Activated T-cell treated with anti-CD3 and anti-CD28 coated beads for 1 hour (primary cell): ENCODE measurements around the gene POLR2C.
"Not testable (repeated sequence)": the region's sequence is repeated elsewhere in the genome, so short reads cannot be mapped to it uniquely, and the experiment has no call there.

ENCODE experiments used
- DNase-seq: peaks from one replicate; pipeline ENCODE4 v3.0.0-alpha.2; 2020; ENCODE audit warnings: low read depth

Gene POLR2C

DNA sequence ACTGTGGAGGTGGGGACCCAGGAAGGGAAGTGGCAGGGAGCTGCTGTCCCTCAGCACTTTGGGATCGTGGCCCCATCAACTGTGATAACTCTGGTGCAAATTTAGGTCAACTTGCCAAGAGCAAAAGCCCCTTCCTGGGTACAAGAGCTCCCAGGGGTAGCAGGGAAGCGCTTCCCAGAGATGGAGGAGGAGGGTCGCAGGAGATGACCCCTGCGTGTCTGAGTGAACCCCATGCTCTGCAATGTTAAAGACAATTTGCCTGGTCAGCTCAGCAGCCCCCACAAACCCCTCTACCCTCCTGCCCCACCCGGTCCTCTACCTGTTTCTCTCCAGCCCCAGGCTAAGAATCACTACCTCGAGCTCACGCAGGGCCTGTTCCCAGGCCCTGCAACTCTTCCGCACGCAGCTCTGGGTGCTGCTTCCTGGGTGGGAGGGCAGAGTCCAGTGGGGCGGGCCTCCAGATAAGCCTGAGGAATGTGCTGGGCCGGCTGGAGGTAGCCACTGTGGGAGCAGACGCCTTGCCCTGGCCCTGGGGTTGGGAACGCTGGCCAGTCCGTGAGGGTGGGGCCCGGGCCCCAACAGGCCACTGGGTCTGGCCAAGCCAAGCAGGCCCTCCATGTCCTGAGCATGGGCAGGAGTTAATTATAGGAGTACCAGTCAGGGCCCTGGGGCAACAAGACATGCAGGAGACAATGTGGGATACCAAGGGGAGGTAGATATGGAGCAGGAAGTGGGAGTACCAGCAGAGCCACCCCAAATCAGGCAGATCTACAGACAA is 17.7 kb downstream of the POLR2C start:
- DNase-seq: no peak

DNA sequence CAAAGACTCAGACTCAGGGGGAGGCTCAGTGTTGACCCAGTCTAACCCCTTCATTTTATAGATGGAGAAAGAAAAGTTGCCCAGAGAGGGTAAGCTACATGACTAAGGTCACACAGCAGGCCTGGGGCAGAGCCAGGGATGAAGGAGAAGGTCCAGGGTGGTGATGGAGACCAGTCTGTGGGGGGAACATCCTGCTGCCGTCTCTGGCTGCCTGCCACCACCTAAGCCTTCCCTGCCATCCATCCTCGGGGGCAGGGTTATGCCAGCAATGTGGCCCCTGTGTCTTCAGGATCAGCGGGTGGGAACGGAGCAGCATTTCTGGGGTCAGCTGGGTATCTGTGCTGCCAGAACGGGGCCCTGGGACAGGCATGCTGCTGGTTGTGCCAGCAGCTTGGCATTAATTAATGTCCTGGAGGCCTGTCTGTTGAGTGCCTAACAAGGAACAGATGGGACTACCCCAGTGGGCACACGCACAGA is 18.3 kb downstream of the POLR2C start:
- DNase-seq: no peak

DNA sequence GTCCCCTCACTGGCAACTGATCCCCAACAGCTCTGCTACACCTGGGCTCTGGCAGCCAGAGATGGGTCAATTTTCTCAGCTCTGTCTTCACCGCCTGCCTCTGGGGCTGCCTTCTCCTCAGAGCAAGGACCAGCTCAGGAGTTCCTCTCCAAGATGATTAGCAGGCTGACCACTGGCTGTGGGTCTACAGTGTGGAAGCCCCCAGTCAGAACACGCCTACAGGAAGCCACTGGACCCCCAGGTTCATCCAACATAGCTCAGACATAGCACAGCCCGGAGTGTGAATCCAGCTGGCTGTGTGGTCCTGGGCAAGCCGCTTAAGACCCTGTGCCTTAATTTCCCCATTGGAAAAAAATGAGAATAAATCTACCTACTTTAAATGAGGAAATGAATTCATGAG is 18.9 kb downstream of the POLR2C start:
- no peak for DNase-seq

DNA sequence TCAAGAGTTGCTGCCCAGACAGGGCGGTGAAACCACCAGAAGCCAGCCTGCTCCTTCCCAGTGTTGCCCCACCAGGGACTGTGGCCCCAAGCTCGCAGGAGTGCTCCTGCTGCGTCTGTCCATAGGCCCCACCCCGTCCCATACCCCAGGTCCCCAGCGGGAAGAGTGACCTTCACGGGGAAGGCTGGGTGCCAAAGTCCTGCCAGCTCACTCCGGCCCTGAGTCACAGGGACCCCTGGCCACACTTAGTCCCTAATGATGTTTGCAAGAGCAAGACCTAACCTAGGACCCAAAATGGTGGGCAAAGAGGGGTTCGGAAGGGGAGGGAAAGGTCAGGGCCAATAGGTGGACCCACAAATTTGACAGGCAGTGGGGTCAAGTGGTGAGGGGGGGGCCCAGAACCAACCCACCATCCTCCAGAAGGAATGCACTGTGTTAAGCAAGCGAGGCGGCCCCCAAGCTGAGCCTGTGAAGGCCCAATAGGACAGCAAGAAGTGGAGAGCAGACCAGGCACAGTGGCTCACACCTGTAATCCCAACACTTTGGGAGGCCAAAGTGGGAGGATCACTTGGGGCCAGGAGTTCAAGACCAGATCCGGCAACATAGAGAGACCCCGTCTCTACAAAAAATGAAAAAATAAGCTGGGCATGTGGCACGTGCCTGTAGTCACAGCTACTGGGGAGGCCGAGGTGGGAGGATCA is 20.5 kb downstream of the POLR2C start:
- DNase-seq: no peak

DNA sequence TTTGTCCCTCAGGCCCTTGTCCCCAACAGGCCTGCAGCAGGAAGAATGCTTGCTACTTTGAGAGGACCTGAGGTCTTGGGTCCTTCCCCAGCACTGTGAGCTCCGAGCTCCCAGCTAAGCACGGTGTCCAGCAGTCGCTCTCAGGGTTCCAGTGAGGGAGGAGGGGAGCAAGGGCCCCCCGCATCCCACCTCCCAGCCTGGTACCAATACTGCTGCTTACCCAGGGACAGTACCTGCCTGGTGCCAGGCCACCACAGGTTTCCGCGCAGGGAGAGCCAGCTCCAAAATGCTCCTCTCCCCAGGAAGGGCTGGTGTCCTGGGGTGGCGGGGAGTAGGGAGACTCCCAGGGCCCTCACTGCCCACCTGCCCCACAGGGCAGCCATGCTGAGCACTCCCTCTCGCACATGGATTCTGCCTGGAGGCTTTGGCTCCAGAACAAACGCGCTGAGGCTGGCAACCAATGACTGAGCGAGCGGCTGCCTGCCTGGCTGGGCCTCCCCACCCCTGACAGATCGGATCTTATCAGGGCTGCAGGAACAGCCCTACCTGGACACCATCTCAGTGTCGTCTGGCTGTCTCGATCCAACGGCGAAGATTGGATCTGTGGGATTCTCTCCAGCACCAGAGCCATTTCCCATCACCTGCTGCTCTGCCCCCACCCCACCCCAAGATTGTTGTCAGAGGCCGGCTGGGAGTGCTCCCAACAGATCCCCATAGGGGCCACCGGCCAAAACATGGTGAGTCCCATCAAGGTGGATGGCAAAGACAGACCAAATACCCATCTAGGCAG is 21.4 kb downstream of the POLR2C start:
- no peak for DNase-seq

GRCh38 chr16:57484515-57485005 is 22.1 kb downstream of the POLR2C start:
- no peak for DNase-seq

GRCh38 chr16:57485091-57485915 is 22.8 kb downstream of the POLR2C start:
- no peak for DNase-seq

GRCh38 chr16:57485916-57486857 is 23.7 kb downstream of the POLR2C start, which contains the start of gene DOK4:
Gene DOK4 (minus strand): TSS chr16:57486493. CDS start chr16:57479507, 6,986 bp downstream.
- DNase-seq: peak; percentile 69

GRCh38 chr16:57486858-57487834 is 24.7 kb downstream of the POLR2C start:
- DNase-seq: no peak

DNA sequence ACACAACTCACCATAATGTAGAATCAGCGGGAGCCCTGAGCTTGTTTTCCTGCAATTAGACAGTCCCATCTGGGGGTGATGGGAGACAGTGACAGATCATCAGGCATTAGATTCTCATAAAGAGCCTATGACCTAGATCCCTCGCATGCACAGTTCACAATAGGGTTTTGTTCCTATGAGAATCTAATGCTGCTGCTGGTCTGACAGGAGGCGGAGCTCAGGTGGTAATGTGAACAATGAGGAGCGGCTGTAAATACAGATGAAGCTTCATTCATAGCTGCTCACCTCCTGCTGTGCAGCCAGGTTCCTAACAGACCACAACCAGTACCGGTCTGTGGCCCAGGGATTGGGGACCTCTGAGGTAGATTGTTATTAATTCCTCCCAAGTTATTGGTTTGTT is 26.8 kb downstream of the POLR2C start:
- DNase-seq: no peak

DNA sequence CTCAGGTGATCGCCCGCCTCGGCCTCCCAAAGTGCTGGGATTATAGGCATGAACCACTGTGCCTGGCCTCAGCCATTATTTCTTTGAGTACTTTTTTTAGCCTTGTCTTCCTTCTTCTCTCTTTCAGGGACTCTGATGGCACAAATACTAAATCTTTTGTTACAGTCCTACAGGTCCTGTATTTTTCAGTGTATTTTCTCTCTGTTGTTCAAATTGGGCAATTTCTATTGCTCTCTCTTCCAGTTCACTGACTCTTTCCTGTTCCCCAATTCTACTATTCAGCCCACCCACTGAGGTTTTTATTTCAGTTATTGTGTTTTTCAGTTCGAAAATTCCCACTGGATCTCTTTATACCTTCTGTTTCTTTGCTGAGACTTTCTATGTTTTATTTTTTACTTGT is 31.3 kb downstream of the POLR2C start:
- DNase-seq: no peak

- no peak for DNase-seq
Measured at GRCh38 chr16:57497121-57497520, 34.6 kb downstream of the POLR2C start.

GRCh38 chr16:57498031-57498430 is 35.6 kb downstream of the POLR2C start:
- DNase-seq: no peak

GRCh38 chr16:57499941-57500340 is 37.5 kb downstream of the POLR2C start:
- DNase-seq: not testable (repeated sequence)

- no peak for DNase-seq
Measured at GRCh38 chr16:57500578-57501111, 38.2 kb downstream of the POLR2C start.

- no peak for DNase-seq
Measured at GRCh38 chr16:57501492-57501891, 39.0 kb downstream of the POLR2C start.

DNA sequence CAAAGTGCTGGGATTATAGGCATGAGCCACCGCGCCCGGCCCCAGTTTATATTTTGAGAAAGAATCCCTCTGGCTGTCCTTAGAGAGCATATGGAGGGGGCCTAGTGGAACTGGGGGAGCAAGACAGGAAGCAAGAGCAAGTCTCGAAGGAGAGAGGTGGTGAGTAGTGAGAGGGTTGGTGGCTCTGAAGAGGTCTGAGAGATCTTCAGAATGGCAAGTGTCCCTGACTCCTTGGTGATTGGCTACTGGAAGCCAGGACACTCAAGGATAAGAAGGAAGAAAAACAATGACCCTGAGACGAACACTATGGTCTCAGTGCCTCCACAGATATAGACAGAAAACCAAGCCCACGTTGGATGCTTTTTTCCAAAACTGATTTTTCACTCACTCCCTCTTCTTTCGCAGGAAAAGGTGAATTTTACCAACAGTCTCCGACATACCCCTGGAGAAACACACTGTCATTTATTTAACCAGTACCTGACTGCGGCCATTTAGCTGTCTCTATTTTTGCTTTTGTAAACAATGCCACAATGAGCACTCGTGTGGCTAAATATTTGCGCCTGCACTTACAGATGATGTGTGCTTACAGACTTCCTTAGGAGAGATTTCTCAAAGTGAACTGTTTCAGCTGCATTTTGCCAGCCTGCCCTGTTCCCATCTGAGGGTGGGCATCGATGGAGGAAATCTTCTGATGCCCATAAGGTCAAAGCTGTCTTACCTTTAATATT is 39.7 kb downstream of the POLR2C start:
- no peak for DNase-seq

DNA sequence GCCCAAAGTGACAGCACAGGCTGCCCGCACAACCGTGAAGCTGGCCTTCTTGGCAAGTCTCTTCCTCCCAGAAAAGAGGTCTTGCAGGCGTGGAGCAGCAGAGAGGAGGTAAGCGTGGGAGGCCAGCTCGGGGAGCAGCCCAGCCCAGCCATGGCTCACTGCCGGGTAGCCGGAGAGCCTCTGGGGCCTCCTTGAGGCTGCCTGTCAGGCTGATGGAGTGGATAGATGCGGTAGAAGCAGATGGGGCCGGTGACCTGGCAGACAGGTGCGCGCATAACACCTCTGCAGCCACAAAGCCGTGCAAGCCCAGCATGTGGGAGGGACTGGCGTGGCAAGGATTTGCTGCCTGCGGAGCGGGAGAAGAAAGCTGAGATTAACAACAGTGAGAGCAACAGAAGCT is 40.9 kb downstream of the POLR2C start:
- no peak for DNase-seq
